Stimulated activated CD8-positive, alpha-beta memory T cell treated with anti-CD3 and anti-CD28 coated beads, Interleukin-12 subunit alpha, Interleukin-12 subunit beta, amount 100 ng/mL, for 24 hours (primary cell): ENCODE measurements around the gene GFRA4.
"Not testable (repeated sequence)": the region's sequence is repeated elsewhere in the genome, so short reads cannot be mapped to it uniquely, and the experiment has no call there.

Source experiments
- DNase-seq: peaks from one replicate; pipeline ENCODE4 v3.0.0-alpha.2; 2020; ENCODE audit errors: extremely low read depth

GFRA4 gene

DNA sequence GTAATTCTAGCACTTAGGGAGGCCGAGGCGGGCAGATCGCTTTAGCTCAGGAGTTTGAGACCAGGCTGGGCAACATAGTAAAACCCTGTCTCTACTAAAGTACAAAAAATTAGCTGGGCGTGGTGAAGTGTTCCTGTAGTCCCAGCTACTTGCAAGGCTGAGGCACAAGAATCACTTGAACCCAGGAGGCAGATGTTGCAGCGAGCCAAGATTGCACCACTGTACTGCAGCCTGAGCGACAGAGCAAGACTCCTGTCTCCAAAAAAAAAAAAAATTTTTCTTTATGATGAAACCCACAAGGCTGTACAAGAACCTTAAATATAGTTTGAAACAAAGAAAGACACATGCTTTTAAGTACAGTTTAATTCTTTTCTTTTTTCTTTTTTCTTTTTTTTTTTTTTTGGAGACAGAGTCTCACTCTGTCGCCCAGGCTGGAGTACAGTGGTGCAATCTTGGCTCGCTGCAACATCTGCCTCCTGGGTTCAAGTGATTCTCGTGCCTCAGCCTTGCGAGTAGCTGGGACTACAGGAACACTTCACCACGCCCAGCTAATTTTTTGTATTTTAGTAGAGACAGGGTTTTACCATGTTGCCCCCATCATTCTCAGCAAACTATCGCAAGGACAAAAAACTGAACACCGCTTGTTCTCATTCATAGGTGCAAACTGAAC is 47.9 kb downstream of the GFRA4 start:
- not testable (repeated sequence) for DNase-seq

DNA sequence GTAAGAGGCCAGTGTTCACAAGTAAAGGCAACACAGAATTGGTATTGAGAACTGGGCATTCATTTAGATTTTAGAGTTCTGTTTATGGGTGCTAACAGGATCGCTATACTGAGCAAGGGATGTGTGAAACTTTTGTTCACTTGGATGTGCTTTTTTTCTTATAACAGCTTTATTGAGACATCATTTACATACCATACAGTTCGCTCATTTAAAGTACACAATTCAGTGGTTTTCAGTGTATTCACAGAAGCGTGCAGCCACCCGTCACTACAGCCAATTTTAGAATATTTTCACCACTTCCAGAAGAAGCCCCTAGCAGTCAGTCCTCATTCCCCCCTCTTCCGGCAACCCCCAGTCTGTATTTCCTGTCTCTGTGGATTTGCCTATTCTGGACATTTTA is 48.7 kb downstream of the GFRA4 start:
- no peak for DNase-seq

DNA sequence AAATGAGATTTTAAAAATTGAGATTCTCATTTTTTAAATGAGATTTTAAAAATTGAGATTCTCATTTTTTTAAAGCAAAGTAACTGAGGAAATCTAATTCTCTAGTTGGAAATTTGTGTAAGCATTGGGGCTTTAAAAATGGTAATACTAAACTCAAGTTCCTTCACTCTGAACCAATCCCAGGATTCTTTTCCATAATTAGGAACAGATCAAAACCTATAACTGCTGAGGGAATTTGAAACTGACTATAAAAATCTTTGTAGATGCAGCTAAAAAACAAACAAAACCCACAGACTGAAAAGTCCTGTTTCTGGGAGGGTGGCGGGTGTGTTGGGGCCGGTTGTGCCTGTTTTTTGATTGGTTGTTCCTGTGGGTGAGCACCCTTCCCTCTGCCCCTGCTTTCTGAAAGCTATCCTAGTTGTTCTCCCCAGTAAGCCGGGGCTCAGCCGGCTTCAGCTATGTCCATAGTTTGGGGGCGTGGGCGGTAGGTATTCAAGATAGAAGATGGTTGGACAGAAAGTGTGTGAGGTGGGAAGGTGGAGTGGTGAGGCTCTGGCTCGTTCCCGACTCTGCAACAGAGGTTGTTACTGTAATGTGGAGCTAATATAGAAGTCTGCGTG is 49.3 kb downstream of the GFRA4 start:
- no peak for DNase-seq

DNA sequence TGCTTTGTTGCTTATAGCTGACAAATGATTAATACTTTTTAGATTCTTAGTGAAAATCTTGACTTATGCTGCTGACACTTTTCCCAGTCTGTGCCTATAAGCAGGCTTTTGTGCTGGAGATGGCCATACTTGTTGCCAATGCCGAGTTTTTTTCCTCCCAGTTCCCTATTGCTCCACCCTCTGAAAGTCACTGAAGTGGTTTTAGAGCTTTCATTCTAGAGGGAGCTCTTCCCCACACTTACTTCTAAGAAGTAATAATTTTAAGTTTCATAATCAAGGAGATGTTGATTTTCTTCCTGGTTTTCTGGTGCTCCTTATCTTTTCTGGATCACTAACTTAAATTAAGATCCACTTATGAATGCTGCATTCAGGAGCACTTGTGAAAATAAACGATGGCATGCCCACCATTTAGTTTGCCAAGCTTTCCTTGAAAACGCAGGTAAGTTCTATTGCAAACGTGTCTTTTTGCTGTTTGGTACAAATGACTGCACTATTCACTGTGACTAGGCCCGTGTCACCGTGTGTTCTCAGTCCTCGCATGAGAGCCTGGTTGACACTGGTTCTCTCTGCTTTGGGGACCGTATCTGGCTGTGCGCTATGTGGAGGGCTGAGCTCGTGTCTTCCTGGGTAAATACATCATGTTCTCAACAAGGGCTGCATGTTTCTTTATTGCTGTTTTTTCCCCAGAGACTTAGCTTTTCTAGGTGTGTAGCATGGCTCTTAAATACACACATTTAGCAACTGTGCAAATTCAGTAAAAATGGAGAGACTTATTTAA is 50.2 kb downstream of the GFRA4 start:
- DNase-seq: no peak

DNA sequence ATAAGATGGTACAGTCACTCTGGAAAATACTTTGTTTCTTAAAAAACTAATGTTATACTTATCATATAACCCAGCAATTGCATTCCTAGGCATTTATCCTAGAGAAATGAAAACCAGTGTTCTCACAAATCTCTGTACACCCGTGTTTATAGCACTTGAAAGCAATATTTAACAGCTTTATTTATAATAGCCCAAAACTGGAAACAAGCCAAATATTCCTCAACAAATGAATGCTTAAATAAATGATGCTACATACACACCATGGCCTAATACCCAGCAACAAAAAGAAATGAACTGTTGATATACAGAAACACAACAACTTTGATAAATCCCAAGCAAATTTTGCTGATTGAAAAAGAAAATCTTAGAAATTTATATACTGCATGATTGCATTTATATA is 51.3 kb downstream of the GFRA4 start:
- no peak for DNase-seq
